ENCODE measurements around the gene RHEB. TPM values are rescaled to one million over a fixed set of nuclear protein-coding genes. Genes with fewer than 3 reads are reported as not detected.

The RHEB gene
- total and polyA plus RNA-seq, 2 experiments from 2014 or later = 101 to 239 TPM

DNA sequence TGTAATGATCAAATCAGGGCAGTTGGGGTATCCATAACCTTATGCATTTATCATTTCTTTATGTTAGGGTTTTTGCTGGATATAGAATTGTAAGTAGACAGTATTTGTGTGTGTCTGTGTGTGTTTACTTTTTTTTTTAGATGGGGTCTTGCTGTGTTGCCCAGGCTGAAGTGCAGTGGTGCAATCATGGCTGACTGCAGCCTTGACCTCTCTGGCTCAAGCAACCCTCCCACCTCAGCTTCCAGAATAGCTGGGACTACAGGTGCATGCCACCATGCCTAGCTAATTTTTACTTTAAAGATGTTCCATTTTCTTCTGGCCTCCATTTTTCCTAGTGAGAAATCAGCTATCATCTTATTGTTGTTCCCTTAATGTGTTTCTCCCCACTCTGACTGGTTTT is 10.1 kb upstream of the RHEB start:
- Histone ChIP-seq H3K4me3 (no peak overlapping the region), H3K79me2 (replicated peaks; ENCODE audit: insufficient read depth) (no peaks in the 10 kb centered on the region), H3F3A (replicated peaks; ENCODE audit: low read depth) (no peaks in the 10 kb centered on the region), H3K4me1 (ENCODE audit: insufficient read depth) (no peaks in the 10 kb centered on the region), H2AFZ (no peak overlapping the region), H3K27ac (ENCODE audit: low read depth) (no peak overlapping the region), H3K36me3 (ENCODE audit: insufficient read depth) (no peaks in the 10 kb centered on the region), H4K20me1 (replicated peaks; ENCODE audit: insufficient read depth) (no peaks in the 10 kb centered on the region), H3K9me2 (ENCODE audit: insufficient read depth) (no peaks in the 10 kb centered on the region), H3K27me3 (ENCODE audit: insufficient read depth) (no peaks in the 10 kb centered on the region), H3K4me2 (no peak overlapping the region)
- Mint-ChIP-seq H3K36me3 (ENCODE audit: low read depth) (0 out of 3 replicates have a peak, but pooled peaks cover 3% of the 10 kb centered on the region), H3K27ac (no peak overlapping the region), H3K27me3 (ENCODE audit: insufficient read depth, low read depth, poor library complexity) (no peaks in the 10 kb centered on the region), H3K4me1 (no peaks in the 10 kb centered on the region), H3K4me3 (no peak overlapping the region), H3K9me3 (peaks cover 41% of the 10 kb centered on the region)
- DNase-seq (ENCODE audit: low spot score) = no peak
- ATAC-seq = no peak
- TF ChIP-seq, protein P1, sequence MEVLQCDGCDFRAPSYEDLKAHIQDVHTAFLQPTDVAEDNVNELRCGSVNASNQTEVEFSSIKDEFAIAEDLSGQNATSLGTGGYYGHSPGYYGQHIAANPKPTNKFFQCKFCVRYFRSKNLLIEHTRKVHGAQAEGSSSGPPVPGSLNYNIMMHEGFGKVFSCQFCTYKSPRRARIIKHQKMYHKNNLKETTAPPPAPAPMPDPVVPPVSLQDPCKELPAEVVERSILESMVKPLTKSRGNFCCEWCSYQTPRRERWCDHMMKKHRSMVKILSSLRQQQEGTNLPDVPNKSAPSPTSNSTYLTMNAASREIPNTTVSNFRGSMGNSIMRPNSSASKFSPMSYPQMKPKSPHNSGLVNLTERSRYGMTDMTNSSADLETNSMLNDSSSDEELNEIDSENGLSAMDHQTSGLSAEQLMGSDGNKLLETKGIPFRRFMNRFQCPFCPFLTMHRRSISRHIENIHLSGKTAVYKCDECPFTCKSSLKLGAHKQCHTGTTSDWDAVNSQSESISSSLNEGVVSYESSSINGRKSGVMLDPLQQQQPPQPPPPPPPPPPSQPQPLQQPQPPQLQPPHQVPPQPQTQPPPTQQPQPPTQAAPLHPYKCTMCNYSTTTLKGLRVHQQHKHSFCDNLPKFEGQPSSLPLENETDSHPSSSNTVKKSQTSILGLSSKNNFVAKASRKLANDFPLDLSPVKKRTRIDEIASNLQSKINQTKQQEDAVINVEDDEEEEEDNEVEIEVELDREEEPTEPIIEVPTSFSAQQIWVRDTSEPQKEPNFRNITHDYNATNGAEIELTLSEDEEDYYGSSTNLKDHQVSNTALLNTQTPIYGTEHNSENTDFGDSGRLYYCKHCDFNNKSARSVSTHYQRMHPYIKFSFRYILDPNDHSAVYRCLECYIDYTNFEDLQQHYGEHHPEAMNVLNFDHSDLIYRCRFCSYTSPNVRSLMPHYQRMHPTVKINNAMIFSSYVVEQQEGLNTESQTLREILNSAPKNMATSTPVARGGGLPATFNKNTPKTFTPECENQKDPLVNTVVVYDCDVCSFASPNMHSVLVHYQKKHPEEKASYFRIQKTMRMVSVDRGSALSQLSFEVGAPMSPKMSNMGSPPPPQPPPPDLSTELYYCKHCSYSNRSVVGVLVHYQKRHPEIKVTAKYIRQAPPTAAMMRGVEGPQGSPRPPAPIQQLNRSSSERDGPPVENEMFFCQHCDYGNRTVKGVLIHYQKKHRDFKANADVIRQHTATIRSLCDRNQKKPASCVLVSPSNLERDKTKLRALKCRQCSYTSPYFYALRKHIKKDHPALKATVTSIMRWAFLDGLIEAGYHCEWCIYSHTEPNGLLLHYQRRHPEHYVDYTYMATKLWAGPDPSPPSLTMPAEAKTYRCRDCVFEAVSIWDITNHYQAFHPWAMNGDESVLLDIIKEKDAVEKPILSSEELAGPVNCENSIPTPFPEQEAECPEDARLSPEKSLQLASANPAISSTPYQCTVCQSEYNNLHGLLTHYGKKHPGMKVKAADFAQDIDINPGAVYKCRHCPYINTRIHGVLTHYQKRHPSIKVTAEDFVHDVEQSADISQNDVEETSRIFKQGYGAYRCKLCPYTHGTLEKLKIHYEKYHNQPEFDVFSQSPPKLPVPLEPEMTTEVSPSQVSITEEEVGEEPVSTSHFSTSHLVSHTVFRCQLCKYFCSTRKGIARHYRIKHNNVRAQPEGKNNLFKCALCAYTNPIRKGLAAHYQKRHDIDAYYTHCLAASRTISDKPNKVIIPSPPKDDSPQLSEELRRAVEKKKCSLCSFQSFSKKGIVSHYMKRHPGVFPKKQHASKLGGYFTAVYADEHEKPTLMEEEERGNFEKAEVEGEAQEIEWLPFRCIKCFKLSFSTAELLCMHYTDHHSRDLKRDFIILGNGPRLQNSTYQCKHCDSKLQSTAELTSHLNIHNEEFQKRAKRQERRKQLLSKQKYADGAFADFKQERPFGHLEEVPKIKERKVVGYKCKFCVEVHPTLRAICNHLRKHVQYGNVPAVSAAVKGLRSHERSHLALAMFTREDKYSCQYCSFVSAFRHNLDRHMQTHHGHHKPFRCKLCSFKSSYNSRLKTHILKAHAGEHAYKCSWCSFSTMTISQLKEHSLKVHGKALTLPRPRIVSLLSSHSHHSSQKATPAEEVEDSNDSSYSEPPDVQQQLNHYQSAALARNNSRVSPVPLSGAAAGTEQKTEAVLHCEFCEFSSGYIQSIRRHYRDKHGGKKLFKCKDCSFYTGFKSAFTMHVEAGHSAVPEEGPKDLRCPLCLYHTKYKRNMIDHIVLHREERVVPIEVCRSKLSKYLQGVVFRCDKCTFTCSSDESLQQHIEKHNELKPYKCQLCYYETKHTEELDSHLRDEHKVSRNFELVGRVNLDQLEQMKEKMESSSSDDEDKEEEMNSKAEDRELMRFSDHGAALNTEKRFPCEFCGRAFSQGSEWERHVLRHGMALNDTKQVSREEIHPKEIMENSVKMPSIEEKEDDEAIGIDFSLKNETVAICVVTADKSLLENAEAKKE (CRISPR knock-in tag; IDR thresholded peaks at IDR 0.05) = no peak
- TF ChIP-seq ZNF114 (CRISPR knock-in tag; IDR thresholded peaks at IDR 0.05) = no peak
- TF ChIP-seq, protein P2, sequence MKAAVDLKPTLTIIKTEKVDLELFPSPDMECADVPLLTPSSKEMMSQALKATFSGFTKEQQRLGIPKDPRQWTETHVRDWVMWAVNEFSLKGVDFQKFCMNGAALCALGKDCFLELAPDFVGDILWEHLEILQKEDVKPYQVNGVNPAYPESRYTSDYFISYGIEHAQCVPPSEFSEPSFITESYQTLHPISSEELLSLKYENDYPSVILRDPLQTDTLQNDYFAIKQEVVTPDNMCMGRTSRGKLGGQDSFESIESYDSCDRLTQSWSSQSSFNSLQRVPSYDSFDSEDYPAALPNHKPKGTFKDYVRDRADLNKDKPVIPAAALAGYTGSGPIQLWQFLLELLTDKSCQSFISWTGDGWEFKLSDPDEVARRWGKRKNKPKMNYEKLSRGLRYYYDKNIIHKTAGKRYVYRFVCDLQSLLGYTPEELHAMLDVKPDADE (IDR thresholded peaks at IDR 0.05) = no peak
- TF ChIP-seq, protein P3, sequence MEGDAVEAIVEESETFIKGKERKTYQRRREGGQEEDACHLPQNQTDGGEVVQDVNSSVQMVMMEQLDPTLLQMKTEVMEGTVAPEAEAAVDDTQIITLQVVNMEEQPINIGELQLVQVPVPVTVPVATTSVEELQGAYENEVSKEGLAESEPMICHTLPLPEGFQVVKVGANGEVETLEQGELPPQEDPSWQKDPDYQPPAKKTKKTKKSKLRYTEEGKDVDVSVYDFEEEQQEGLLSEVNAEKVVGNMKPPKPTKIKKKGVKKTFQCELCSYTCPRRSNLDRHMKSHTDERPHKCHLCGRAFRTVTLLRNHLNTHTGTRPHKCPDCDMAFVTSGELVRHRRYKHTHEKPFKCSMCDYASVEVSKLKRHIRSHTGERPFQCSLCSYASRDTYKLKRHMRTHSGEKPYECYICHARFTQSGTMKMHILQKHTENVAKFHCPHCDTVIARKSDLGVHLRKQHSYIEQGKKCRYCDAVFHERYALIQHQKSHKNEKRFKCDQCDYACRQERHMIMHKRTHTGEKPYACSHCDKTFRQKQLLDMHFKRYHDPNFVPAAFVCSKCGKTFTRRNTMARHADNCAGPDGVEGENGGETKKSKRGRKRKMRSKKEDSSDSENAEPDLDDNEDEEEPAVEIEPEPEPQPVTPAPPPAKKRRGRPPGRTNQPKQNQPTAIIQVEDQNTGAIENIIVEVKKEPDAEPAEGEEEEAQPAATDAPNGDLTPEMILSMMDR (conservative IDR thresholded peaks at IDR 0.05; ENCODE audit: low read depth in 2 of 2) = no peak
- TF ChIP-seq STAT1 (IDR thresholded peaks at IDR 0.05; ENCODE audit: unreplicated experiment) = no peak
- no peak for TF ChIP-seq ZNF331 (CRISPR knock-in tag; IDR thresholded peaks at IDR 0.05; ENCODE audit: low read depth)
- TF ChIP-seq EZH2 (IDR thresholded peaks at IDR 0.05; ENCODE audit: low read depth, unreplicated experiment) = no peak
- TF ChIP-seq CREB1 (CRISPR knock-in tag; IDR thresholded peaks at IDR 0.05; ENCODE audit: low read depth) = no peak
- no peak for TF ChIP-seq NANOG (IDR thresholded peaks at IDR 0.05; ENCODE audit: borderline replicate concordance)
- TF ChIP-seq, protein P4, sequence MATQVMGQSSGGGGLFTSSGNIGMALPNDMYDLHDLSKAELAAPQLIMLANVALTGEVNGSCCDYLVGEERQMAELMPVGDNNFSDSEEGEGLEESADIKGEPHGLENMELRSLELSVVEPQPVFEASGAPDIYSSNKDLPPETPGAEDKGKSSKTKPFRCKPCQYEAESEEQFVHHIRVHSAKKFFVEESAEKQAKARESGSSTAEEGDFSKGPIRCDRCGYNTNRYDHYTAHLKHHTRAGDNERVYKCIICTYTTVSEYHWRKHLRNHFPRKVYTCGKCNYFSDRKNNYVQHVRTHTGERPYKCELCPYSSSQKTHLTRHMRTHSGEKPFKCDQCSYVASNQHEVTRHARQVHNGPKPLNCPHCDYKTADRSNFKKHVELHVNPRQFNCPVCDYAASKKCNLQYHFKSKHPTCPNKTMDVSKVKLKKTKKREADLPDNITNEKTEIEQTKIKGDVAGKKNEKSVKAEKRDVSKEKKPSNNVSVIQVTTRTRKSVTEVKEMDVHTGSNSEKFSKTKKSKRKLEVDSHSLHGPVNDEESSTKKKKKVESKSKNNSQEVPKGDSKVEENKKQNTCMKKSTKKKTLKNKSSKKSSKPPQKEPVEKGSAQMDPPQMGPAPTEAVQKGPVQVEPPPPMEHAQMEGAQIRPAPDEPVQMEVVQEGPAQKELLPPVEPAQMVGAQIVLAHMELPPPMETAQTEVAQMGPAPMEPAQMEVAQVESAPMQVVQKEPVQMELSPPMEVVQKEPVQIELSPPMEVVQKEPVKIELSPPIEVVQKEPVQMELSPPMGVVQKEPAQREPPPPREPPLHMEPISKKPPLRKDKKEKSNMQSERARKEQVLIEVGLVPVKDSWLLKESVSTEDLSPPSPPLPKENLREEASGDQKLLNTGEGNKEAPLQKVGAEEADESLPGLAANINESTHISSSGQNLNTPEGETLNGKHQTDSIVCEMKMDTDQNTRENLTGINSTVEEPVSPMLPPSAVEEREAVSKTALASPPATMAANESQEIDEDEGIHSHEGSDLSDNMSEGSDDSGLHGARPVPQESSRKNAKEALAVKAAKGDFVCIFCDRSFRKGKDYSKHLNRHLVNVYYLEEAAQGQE (IDR thresholded peaks at IDR 0.05; ENCODE audit: unreplicated experiment) = no peak
- no peak for TF ChIP-seq JUNB (IDR thresholded peaks at IDR 0.05; ENCODE audit: unreplicated experiment)
- no peak for TF ChIP-seq EZH2phosphoT487 (IDR thresholded peaks at IDR 0.05; ENCODE audit: unreplicated experiment)
- no peak for TF ChIP-seq POLR2AphosphoS5 (IDR thresholded peaks at IDR 0.05; ENCODE audit: low read depth)

All from GM23338 (cell line).